Mucosa of descending colon (tissue), 3 donors: Measurements from ENCODE around the gene MAP7D3. TPM values are rescaled to one million over a fixed set of nuclear protein-coding genes. Genes with fewer than 3 reads are reported as not detected.
"Not testable (repeated sequence)": the region's sequence is repeated elsewhere in the genome, so short reads cannot be mapped to it uniquely, and the experiment has no call there.

Source experiments
- ATAC-seq: fragments of 200-7000 bp; cut with Tn5 transposase; one replicate; pipeline ENCODE4 v1.9.1; 2020; ENCODE audit warnings: mild to moderate bottlenecking, moderate library complexity
- DNase-seq, 3 donors: peaks; one replicate each; pipeline ENCODE4 v3.0.0-alpha.2; 2020
- H3K36me3 ChIP-seq: fragments of 200-600 bp; one replicate; pipeline ENCODE4 v1.8.0; 2021; ENCODE audit warnings: low read depth, mild to moderate bottlenecking
- H3K4me1 ChIP-seq: fragments of 200-600 bp; one replicate; pipeline ENCODE4 v1.8.0; 2021; ENCODE audit warnings: low read depth, mild to moderate bottlenecking
- H3K4me3 ChIP-seq: fragments of 200-600 bp; one replicate; pipeline ENCODE4 v1.8.0; 2021; ENCODE audit warnings: mild to moderate bottlenecking
- H3K9me3 ChIP-seq: fragments of 200-600 bp; one replicate; pipeline ENCODE4 v1.8.0; 2021; ENCODE audit warnings: mild to moderate bottlenecking
- intact Hi-C, 2 donors: fragments of 100-400 bp; cut with DNase I in 1 of 2; cut with micrococcal nuclease in 1 of 2; formaldehyde crosslinking; loops; one replicate each; pipeline versions ENCODE4 v1.11.0 to v1.11.1; 2022; cut with DNase I, micrococcal nuclease
- total RNA-seq, 3 donors: library from RNA; stranded (reverse); fragmentation: NEBNext Ultra II Directional in 2 of 3; extraction: Animal tissue kit (Norgen Biotek cat#: 25700) in 2 of 3; gene quantifications; one replicate each; pipeline versions ENCODE4 v1.2.1 to v1.2.4, GENCODE V29; 2021 to 2023
- TF ChIP-seq, protein P1 (sequence below): fragments of 200-600 bp; IDR thresholded peaks from one replicate; pipeline ENCODE4 v1.8.0; 2022; ENCODE audit warnings: antibody characterized with exemption, mild to moderate bottlenecking
- donor health status: DM: no; HTN: no; CAD: no; lungs with moderate emphysema.
- donor health status: DM: no; HTN: no; CAD: no.
- donor health status: DM: no; HTN: yes; CAD: no.

Gene MAP7D3
- total RNA-seq, 3 donors from 2014 or later: 2.8 to 11.1 (median 4.4) TPM

GRCh38 chrX:136250191-136251040, 784 bp downstream of the MAP7D3 start:
- no peaks in the 10 kb centered on the region for H3K9me3 ChIP-seq
- H3K36me3 ChIP-seq: no peaks in the 10 kb centered on the region
- intact Hi-C loops: no loop called here
- H3K4me3 ChIP-seq: peak overlapping the region; percentile 32
- peak in 1 of 3 donors; percentile 22 for DNase-seq
- peak; percentile 54 for ATAC-seq
- no peaks in the 10 kb centered on the region for H3K4me1 ChIP-seq
- TF ChIP-seq, protein P1, sequence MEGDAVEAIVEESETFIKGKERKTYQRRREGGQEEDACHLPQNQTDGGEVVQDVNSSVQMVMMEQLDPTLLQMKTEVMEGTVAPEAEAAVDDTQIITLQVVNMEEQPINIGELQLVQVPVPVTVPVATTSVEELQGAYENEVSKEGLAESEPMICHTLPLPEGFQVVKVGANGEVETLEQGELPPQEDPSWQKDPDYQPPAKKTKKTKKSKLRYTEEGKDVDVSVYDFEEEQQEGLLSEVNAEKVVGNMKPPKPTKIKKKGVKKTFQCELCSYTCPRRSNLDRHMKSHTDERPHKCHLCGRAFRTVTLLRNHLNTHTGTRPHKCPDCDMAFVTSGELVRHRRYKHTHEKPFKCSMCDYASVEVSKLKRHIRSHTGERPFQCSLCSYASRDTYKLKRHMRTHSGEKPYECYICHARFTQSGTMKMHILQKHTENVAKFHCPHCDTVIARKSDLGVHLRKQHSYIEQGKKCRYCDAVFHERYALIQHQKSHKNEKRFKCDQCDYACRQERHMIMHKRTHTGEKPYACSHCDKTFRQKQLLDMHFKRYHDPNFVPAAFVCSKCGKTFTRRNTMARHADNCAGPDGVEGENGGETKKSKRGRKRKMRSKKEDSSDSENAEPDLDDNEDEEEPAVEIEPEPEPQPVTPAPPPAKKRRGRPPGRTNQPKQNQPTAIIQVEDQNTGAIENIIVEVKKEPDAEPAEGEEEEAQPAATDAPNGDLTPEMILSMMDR: no peak

GRCh38 chrX:136246201-136246600, 5.0 kb downstream of the MAP7D3 start:
- TF ChIP-seq, protein P1: no peak
- no peaks in the 10 kb centered on the region for H3K36me3 ChIP-seq
- intact Hi-C loops: no loop called here
- H3K4me3 ChIP-seq: no peak overlapping the region
- H3K9me3 ChIP-seq: no peaks in the 10 kb centered on the region
- H3K4me1 ChIP-seq: no peaks in the 10 kb centered on the region
- ATAC-seq: no peak
- DNase-seq: no peak

GRCh38 chrX:136237849-136238248, 13.4 kb downstream of the MAP7D3 start:
- H3K9me3 ChIP-seq, H3K4me1 ChIP-seq, DNase-seq, H3K36me3 ChIP-seq, ATAC-seq, intact Hi-C loops, H3K4me3 ChIP-seq: not testable (repeated sequence)

DNA sequence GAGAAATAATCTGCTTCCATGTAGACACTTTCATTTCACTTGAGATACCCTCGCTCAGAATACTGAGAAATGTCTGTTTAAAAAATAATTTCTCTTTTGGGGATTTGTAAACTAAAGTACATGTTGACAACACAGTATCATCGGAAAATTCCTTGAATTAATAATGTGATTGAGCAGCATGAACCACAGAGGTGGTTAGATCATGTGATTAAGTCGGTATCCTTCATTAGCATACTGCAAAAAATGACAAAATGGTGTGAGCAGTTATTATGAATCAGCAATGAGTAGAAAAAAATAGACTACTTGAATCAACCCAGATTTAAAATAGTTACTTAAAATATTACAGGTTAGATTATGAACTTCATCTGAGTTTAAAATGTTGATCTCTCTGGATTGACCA, 14.1 kb downstream of the MAP7D3 start:
- intact Hi-C loops: no loop called here
- Histone ChIP-seq H3K9me3 (no peaks in the 10 kb centered on the region), H3K4me1 (no peaks in the 10 kb centered on the region), H3K36me3 (no peaks in the 10 kb centered on the region), H3K4me3 (no peak overlapping the region)
- TF ChIP-seq, protein P1: no peak
- DNase-seq (no peak), ATAC-seq (no peak)

DNA sequence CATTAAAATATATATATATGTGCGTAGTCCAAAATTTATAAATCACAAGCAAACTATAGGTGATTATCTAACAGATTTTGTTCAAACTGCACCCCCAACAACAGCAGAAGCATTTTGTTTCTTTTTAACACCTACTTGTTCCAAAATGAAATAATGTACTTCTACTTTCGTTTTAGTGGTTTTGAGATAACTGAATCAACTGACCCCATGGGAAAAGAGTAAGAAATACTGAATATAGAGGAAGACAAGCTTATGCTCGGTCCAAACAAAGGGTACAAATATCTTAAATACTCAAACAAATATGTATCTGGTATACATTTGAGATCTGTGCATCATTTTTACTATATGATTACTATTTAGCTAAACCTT, 22.4 kb downstream of the MAP7D3 start:
- ATAC-seq (no peak), DNase-seq (no peak)
- Histone ChIP-seq H3K9me3 (no peaks in the 10 kb centered on the region), H3K36me3 (no peaks in the 10 kb centered on the region), H3K4me3 (no peak overlapping the region), H3K4me1 (no peaks in the 10 kb centered on the region)
- intact Hi-C loops: no loop called here
- TF ChIP-seq, protein P1: no peak

- TF ChIP-seq, protein P1: no peak
- Histone ChIP-seq H3K9me3 (no peaks in the 10 kb centered on the region), H3K36me3 (no peaks in the 10 kb centered on the region), H3K4me3 (no peak overlapping the region), H3K4me1 (no peaks in the 10 kb centered on the region)
- DNase-seq: no peak
- intact Hi-C loops: no loop called here
- no peak for ATAC-seq
Observed at GRCh38 chrX:136227948-136228838, 23.0 kb downstream of the MAP7D3 start.
